Endothelial cell of umbilical vein (primary cell): Measurements from ENCODE around the gene ADAMTS12. TPM values are rescaled to one million over a fixed set of nuclear protein-coding genes. Genes with fewer than 3 reads are reported as not detected.

ENCODE experiments used
- BruUV-seq: library from RNA; stranded (reverse); fragments of 400-500 nt; replicated peaks from 2 replicates; lab custom pipeline; 2021; lab: Mats Ljungman, UMichigan
- CTCF ChIA-PET: fragments of 300-600, 350-600 bp; sonication (Branson Sonifier 250); formaldehyde crosslinking; loops from one replicate; lab custom pipeline; 2021; ENCODE audit warnings: antibody characterized with exemption, inconsistent platforms; lab: Charles Lee
- POLR2A ChIA-PET: fragments of 300-600, 350-600 bp; sonication (Branson Sonifier 250); formaldehyde crosslinking; loops from one replicate; lab custom pipeline; 2021; ENCODE audit warnings: antibody characterized with exemption, inconsistent platforms; lab: Charles Lee
- DNase-seq: peaks from one replicate; pipeline ENCODE4 v3.0.0-alpha.2; 2011; ENCODE audit warnings: low read depth, low spot score
- FAIRE-seq: peaks from 2 replicates; lab custom pipeline; 2011; peaks lifted over from hg19 to GRCh38; lab: Jason Lieb, UNC
- H2AFZ ChIP-seq: 2 replicates; pipeline ENCODE4 v1.6.0; 2012; ENCODE audit warnings: low read depth, low read length, control low read depth, inconsistent platforms
- H3K27ac ChIP-seq: 2 replicates; pipeline ENCODE4 v1.5.1; 2011; ENCODE audit warnings: low read depth, mild to moderate bottlenecking, control low read depth, low read length, moderate library complexity; ENCODE audit not compliant: insufficient read depth
- H3K27me3 ChIP-seq, 2 experiments: 2 replicates each; pipeline versions ENCODE4 v1.6.0 to v1.6.1; 2011; ENCODE audit warnings: low read length in 2 of 2, mixed read lengths in 1 of 2; ENCODE audit not compliant: control insufficient read depth in 2 of 2, insufficient read depth in 2 of 2
- H3K36me3 ChIP-seq, 2 experiments: 2 replicates in 1 of 2; 3 replicates in 1 of 2; pipeline ENCODE4 v1.5.1; 2011; ENCODE audit warnings: low read length in 2 of 2, mild to moderate bottlenecking in 1 of 2, moderate library complexity in 1 of 2; ENCODE audit not compliant: control insufficient read depth in 2 of 2, insufficient read depth in 2 of 2; ENCODE audit errors: extremely low read depth in 1 of 2
- H3K4me1 ChIP-seq: 3 replicates; pipeline ENCODE4 v1.5.1; 2011; ENCODE audit warnings: mild to moderate bottlenecking, low read length; ENCODE audit not compliant: control insufficient read depth, insufficient read depth; ENCODE audit errors: extremely low read depth
- H3K4me2 ChIP-seq: 2 replicates; pipeline ENCODE4 v1.6.1; 2011; ENCODE audit warnings: low read length, control low read depth, mixed read lengths; ENCODE audit not compliant: insufficient read depth
- H3K4me3 ChIP-seq, 3 experiments: fragments of 200-600 bp in 1 of 3; sonication (generic), shearing (Covaris generic) in 1 of 3; replicated peaks in 1 of 3; 2 replicates each; pipeline ENCODE4 v1.5.1; 2011 to 2016; ENCODE audit warnings: control low read depth in 3 of 3, low read length in 3 of 3, mild to moderate bottlenecking in 2 of 3, inconsistent platforms in 1 of 3, low read depth in 1 of 3, moderate library complexity in 1 of 3; ENCODE audit not compliant: insufficient read depth in 1 of 3
- H3K79me2 ChIP-seq: 2 replicates; pipeline ENCODE4 v1.6.0; 2012; ENCODE audit warnings: low read length, inconsistent platforms; ENCODE audit not compliant: control insufficient read depth, insufficient read depth
- H3K9ac ChIP-seq: replicated peaks from 2 replicates; pipeline ENCODE3; 2011; ENCODE audit warnings: low read length, control low read depth; ENCODE audit not compliant: insufficient read depth; ENCODE audit errors: extremely low read depth
- H3K9me1 ChIP-seq: replicated peaks from 3 replicates; pipeline ENCODE4 v1.6.0; 2011; ENCODE audit warnings: mild to moderate bottlenecking, low read length; ENCODE audit not compliant: control insufficient read depth, insufficient read depth; ENCODE audit errors: extremely low read depth
- H3K9me3 ChIP-seq: replicated peaks from 2 replicates; pipeline ENCODE4 v1.5.1; 2012; ENCODE audit warnings: low read length, inconsistent platforms; ENCODE audit not compliant: control insufficient read depth, insufficient read depth
- H4K20me1 ChIP-seq: replicated peaks from 2 replicates; pipeline ENCODE3; 2011; ENCODE audit warnings: mild to moderate bottlenecking, low read length; ENCODE audit not compliant: control insufficient read depth, insufficient read depth; ENCODE audit errors: extremely low read depth
- CTCF ChIP-seq, 2 donors: IDR thresholded peaks; 1 replicate in 1 of 2; 2 replicates in 1 of 2; pipeline ENCODE4 v1.5.1; 2011; ENCODE audit warnings: low read length in 2 of 2, mild to moderate bottlenecking in 2 of 2, moderate library complexity in 2 of 2, control low read depth in 1 of 2, inconsistent platforms in 1 of 2, low read depth in 1 of 2; ENCODE audit not compliant: insufficient read depth in 1 of 2; ENCODE audit errors: extremely low read depth in 1 of 2
- EZH2 ChIP-seq: IDR thresholded peaks from 2 replicates; pipeline ENCODE4 v1.6.1; 2012; ENCODE audit warnings: borderline replicate concordance, low read depth, mild to moderate bottlenecking, moderate library complexity, low read length, inconsistent platforms; ENCODE audit not compliant: severe bottlenecking
- FOS ChIP-seq: IDR thresholded peaks from 2 replicates; pipeline ENCODE4 v1.6.1; 2011; ENCODE audit warnings: mild to moderate bottlenecking, low read length, moderate library complexity, borderline replicate concordance; ENCODE audit not compliant: insufficient read depth
- GATA2 ChIP-seq: IDR thresholded peaks from 2 replicates; pipeline ENCODE4 v1.7.0; 2011; ENCODE audit warnings: low read depth, mild to moderate bottlenecking, moderate library complexity, mixed read lengths, low read length; ENCODE audit not compliant: insufficient read length, insufficient read depth
- JUN ChIP-seq: IDR thresholded peaks from 2 replicates; pipeline ENCODE4 v1.6.1; 2011; ENCODE audit warnings: borderline replicate concordance, low read depth; ENCODE audit not compliant: insufficient read length, insufficient read depth
- MAX ChIP-seq: IDR thresholded peaks from 2 replicates; pipeline ENCODE4 v1.6.1; 2011; ENCODE audit not compliant: insufficient read depth, insufficient read length
- MYC ChIP-seq: IDR thresholded peaks from one replicate; pipeline ENCODE4 v1.6.1; 2011; ENCODE audit warnings: mild to moderate bottlenecking, low read depth, low read length
- POLR2A ChIP-seq: IDR thresholded peaks from 2 replicates; pipeline ENCODE4 v1.6.1; 2012; ENCODE audit warnings: low read depth, mild to moderate bottlenecking, control low read depth, low read length
- POLR2AphosphoS5 ChIP-seq: IDR thresholded peaks from 2 replicates; pipeline ENCODE4 v1.6.1; 2012; ENCODE audit warnings: low read depth, mild to moderate bottlenecking, control low read depth, low read length, moderate library complexity; ENCODE audit not compliant: insufficient read depth
- dilution Hi-C: fragments of 300-500 bp; cut with MboI; formaldehyde crosslinking; loops from one replicate; pipeline ENCODE4 v1.15.0; 2019; ENCODE audit warnings: low sequenced_read_pairs; ENCODE audit not compliant: extremely low pct_ligation_motif_present
- intact Hi-C: fragments of 100-400 bp; cut with micrococcal nuclease; formaldehyde crosslinking; loops from one replicate; pipeline ENCODE4 v1.10.0; 2022
- polyA plus RNA-seq, 4 experiments: library from polyadenylated mRNA; depleted of rRNA in 3 of 4; stranded (reverse) in 3 of 4; unstranded in 1 of 4; fragments of >200 nt; gene quantifications; 2 replicates each; pipeline versions ENCODE4 v1.2.1 to v1.2.3, GENCODE V29; 2011 to 2012; ENCODE audit warnings: missing spikeins in 1 of 4
- total RNA-seq: library from RNA; stranded (reverse); gene quantifications from 2 replicates; pipeline ENCODE4 v1.2.3, GENCODE V29; 2021

ADAMTS12 gene
- total and polyA plus RNA-seq, 2 donors (not counting 3 experiments of a cell fraction or from before 2014, with no cell fraction given) = 0.88 TPM; not detected in 1

- no peaks in the 10 kb centered on the region for H4K20me1 ChIP-seq
- H3K4me1 ChIP-seq = no peaks in the 10 kb centered on the region
- H2AFZ ChIP-seq = no peak overlapping the region
- H3K9me1 ChIP-seq = no peaks in the 10 kb centered on the region
- DNase-seq (no peak), FAIRE-seq (no peak)
- BruUV-seq = no TSS peak
- H3K27ac ChIP-seq = no peak overlapping the region
- dilution Hi-C loops (no loop called here), intact Hi-C loops (no loop called here)
- no peak overlapping the region for H3K9ac ChIP-seq
- no peaks in the 10 kb centered on the region for H3K9me3 ChIP-seq
- H3K4me2 ChIP-seq = no peak overlapping the region
- TF ChIP-seq MYC (no peak), POLR2A (no peak), FOS (no peak)
- H3K4me3 ChIP-seq = no peak overlapping the region
- POLR2A ChIA-PET = no interaction called here
- no peaks in the 10 kb centered on the region for H3K79me2 ChIP-seq
- H3K36me3 ChIP-seq = no peaks in the 10 kb centered on the region
- CTCF ChIA-PET = interaction anchor here (1.3 kb wide), 1 partner anchor 212 kb away, joined by 9 read pairs; no protein-coding TSS in a partner anchor
- no peaks in the 10 kb centered on the region for H3K27me3 ChIP-seq
Observed at GRCh38 chr5:33800241-33800950, 91.4 kb downstream of the ADAMTS12 start.

- Histone ChIP-seq H3K9ac (no peak overlapping the region), H3K36me3 (no peaks in the 10 kb centered on the region), H2AFZ (no peak overlapping the region), H3K9me3 (no peaks in the 10 kb centered on the region), H4K20me1 (no peaks in the 10 kb centered on the region), H3K9me1 (no peaks in the 10 kb centered on the region), H3K79me2 (no peaks in the 10 kb centered on the region), H3K4me1 (peaks cover 7% of the 10 kb centered on the region), H3K4me3 (no peak overlapping the region), H3K27ac (no peak overlapping the region), H3K4me2 (no peak overlapping the region), H3K27me3 (no peaks in the 10 kb centered on the region)
- intact Hi-C loops (no loop called here), dilution Hi-C loops (no loop called here)
- FAIRE-seq (no peak), DNase-seq (no peak)
- ChIA-PET POLR2A (no interaction called here), CTCF (interaction anchor here (0.7 to 1.2 kb wide), 2 partner anchors 9 to 207 kb away, joined by 3 to 4 read pairs; no protein-coding TSS in a partner anchor)
- no TSS peak for BruUV-seq
- TF ChIP-seq FOS = no peak
- no peak for TF ChIP-seq MAX
- no peak for TF ChIP-seq CTCF (IDR thresholded peaks at IDR 0.05; ENCODE audit: extremely low read depth in 1 of 2, insufficient read depth in 1 of 2, low read depth in 1 of 2, low read length in 2 of 2)
- TF ChIP-seq MYC = no peak
- no peak for TF ChIP-seq EZH2
- TF ChIP-seq POLR2A = no peak
- TF ChIP-seq GATA2 = no peak
- TF ChIP-seq POLR2AphosphoS5 = no peak
- no peak for TF ChIP-seq JUN
Observed at GRCh38 chr5:33795496-33795895, 96.3 kb downstream of the ADAMTS12 start.
